ENCODE data around the gene CTSA.

The CTSA gene

DNA sequence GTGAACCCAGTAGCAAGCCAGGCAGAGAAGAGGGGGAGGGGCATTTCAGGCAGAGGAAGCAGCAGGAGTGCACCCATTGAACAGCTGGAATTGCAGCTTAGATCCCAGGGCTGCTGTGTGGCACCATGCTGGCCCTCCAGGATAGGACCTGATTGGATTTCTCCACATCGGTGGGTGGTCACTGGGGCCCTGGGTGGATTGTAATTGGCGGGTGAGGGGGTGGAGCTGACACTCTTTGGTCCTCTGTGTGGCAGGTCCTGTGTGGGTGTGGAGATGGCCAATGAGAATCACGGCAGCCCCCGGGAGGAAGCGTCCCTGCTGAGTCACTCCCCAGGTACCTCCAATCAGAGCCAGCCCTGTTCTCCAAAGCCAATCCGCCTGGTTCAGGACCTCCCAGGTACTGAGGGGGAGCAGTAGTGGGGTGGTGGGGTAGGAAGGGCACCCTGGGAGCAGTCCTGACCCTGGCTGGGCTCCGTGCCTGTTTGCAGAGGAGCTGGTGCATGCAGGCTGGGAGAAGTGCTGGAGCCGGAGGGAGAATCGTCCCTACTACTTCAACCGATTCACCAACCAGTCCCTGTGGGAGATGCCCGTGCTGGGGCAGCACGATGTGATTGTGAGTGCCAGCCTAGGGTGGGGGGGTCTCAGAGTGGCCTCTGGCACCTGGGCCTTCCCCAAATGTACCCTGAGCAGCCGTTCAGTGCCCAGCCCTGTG is 47.7 kb downstream of the CTSA start:
- DNase-seq (ENCODE audit: low spot score) = no peak

DNA sequence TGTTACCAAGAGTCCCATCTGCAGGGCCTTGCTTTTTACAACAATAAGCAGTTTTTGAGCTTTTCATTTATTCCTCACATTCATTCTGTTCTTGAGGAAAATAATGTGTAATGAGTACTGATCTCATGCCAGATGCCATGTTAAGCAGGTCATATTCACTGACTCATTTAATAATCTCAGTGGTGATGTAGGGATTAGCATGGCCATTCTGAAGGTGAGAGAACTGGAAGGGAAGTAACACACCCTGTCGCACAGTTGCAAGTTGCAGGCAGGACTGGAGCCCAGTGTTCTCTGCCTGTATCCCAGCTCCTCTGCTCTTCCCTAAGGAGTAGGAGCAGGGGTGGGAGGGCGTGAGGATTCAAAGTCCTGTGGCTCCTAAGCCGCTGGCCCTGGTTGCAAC is 48.9 kb downstream of the CTSA start:
- DNase-seq (ENCODE audit: low spot score) = no peak

DNA sequence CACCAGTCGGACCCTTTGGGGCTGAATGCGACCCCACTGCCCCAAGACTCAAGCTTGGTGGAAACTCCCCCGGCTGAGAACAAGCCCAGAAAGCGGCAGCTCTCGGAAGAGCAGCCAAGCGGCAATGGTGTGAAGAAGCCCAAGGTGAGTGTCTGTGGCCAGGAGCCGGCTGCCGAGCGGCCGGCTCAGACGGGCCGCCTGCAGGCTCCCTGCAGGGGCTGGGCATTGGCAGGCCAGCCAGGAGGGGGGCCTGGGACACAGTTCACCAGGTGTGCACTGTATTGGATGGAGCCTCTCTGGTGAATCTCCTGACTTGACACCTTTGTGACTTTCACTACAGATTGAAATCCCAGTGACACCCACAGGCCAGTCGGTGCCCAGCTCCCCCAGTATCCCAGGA is 49.3 kb downstream of the CTSA start:
- DNase-seq (ENCODE audit: low spot score) = no peak

DNA sequence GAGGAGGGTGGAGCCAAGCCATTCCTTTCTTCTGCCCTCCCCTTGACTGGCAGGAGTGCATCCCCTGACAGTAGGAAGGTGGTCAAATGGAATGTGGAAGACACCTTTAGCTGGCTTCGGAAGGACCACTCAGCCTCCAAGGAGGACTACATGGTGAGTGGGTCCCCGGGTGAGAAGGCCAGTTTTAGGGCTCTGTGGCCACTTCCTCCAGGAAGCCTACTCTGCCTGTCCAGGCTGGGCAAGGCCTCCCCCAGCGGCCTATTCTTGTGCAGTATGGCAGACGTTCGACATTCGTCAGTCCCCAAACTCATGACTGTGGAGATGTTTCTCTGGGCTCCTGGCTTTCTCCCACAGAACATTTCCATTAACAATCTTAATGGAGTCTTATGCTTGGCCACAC is 52.5 kb downstream of the CTSA start:
- DNase-seq (ENCODE audit: low spot score) = no peak

DNA sequence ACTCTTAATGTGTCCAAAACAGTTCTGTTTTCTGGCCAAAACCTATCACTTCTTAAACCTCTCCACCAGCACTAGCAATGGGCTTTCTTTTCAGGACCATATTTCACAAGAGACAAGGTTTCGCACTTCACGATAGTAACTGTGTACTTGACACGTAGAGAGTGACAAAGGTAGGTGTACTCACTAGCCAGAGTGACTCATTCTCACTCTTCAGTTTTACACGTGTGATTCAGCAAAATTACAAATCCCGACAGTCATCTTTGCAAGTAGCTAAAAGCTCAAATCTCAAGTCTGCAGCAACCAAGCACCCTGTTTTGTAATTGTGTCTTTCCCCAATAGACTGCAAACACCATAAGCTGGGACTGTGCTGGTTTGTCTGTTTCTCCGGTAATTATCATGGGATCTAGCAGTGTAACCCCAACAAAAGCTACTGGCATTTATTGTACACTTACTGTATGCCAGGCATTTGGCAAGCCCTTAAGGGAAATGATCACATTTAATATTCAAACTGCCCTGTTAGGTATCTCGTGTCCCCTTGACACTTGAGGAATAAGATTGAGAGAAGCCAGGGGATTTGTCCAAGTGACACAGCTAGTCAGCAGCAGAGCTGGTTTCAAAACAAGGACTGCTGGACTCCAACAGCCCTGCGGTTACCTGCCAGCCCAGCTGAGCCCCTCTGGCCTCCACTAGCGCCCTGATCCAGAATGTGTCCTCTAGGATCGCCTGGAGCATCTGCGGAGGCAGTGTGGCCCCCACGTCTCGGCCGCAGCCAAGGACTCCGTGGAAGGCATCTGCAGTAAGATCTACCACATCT is 53.2 kb downstream of the CTSA start:
- DNase-seq (ENCODE audit: low spot score) = no peak

DNA sequence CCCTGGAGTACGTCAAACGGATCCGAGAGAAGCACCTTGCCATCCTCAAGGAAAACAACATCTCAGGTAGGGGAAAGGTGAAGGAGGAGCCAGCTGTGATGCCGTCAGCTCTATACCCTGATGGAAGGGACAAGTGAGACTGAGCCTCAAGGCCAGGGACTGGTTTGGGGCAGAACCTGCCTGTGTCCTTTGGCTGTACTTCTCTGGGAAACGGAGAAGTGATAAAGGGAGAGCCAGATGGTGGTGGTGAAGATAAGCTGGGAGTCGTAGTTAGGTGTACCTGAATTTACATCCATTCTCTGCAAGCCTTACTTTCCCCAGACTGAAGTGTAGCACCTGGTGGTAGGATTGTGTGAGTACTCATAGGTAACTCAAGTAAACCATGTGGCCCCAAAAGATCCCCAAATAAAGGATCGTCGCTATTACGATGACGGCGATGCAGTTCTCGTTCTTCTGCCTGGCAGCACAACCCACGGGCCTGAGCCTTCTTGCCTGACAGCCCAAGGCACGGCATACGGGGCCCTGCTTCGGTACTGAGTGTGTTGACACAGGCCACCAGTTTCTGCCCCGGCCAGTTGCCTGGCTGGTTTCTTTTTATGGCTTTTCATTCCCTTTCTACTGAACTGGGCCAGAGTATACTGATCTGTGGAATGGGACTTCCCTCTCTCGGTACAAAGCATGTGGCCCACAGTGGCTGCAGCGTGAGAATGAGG is 54.0 kb downstream of the CTSA start:
- no peak for DNase-seq (ENCODE audit: low spot score)

DNA sequence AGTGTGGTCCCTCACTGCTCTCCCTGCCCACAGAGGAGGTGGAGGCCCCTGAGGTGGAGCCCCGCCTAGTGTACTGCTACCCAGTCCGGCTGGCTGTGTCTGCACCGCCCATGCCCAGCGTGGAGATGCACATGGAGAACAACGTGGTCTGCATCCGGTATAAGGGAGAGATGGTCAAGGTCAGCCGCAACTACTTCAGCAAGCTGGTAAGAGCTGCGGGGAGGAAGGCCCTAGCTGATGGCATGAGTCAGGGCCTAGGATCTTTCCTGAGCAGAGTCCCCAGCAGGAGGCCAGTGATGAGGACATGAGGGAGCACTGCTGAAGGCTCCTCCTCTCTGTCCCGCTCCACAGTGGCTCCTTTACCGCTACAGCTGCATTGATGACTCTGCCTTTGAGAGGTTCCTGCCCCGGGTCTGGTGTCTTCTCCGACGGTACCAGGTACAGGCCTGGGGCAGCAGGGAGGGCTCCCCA is 54.6 kb downstream of the CTSA start:
- no peak for DNase-seq (ENCODE audit: low spot score)

DNA sequence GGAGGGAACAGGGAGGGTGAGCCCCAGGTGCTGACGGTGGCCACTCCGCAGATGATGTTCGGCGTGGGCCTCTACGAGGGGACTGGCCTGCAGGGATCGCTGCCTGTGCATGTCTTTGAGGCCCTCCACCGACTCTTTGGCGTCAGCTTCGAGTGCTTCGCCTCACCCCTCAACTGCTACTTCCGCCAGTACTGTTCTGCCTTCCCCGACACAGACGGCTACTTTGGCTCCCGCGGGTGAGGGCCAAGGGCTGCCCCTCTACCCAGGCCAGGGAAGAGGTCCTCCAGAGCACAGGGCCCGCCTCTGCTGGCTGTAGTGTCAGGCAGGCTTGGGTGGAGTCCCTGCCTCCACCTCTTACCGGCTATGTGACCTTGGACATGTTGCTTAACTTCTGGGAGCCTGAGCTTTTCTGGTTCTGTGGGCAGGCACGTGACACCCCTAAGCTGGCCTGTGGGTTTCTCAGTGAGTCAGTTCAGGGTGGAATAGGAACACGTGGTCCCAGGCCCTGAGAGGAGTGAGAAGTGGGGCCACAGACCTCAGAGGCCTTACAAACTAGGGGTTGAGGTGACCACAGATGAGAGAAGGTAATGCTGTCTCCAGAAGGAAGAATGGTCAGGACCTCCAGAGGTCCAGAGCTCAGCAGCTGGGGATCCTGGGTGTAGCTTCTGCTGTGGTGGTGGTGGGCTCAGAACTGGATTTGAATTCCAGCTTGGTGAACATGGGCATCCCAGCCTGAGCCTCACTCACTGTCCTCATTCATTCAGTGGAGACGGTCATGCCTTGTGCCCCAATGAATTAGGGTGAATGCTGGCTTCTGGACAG is 55.2 kb downstream of the CTSA start:
- peak; percentile 37 for DNase-seq (ENCODE audit: low spot score)

DNA sequence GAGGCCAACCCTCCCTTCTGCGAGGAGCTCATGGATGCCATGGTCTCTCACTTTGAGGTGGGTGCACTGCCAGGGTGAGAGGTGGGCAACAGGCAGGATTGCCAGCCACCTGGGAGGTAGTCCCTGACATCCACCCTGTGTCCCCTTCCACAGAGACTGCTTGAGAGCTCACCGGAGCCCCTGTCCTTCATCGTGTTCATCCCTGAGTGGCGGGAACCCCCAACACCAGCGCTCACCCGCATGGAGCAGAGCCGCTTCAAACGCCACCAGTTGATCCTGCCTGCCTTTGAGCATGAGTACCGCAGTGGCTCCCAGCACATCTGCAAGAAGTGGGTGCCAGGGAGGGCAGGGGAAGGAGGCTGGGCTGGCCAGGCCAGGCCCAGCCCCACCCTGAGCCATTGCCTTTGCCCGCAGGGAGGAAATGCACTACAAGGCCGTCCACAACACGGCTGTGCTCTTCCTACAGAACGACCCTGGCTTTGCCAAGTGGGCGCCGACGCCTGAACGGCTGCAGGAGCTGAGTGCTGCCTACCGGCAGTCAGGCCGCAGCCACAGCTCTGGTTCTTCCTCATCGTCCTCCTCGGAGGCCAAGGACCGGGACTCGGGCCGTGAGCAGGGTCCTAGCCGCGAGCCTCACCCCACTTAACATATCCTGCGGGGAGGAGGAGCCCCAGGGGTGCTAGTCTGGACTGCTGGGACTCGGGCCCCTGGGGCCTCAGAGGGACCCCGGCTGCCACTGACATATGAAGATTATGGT is 56.2 kb downstream of the CTSA start:
- no peak for DNase-seq (ENCODE audit: low spot score)

DNA sequence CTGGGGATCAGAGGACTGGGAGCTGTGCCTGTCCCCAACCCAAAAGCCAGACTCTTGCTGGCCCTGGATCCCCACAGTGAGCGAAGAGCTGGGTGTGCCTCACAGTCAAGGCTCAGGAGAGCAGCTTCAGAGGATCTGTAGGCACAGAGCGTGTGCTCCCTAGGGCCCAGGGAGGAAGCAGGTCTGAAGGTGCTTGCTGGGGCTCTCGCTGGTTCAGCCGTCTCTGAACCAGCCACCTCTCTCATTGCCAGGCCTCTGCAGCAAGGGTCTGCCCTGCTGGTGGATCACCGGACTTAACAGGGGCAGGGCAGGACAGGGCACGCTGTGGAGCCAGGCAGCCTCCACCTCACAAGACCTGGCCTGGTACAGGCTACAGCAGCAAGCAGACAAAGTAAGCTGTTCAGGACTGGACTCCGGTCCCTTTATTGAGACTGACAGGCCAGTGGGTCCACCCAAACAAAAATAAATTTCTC is 57.2 kb downstream of the CTSA start:
- no peak for DNase-seq (ENCODE audit: low spot score)
